ENCODE results near the gene EMID1.

Gene EMID1

DNA sequence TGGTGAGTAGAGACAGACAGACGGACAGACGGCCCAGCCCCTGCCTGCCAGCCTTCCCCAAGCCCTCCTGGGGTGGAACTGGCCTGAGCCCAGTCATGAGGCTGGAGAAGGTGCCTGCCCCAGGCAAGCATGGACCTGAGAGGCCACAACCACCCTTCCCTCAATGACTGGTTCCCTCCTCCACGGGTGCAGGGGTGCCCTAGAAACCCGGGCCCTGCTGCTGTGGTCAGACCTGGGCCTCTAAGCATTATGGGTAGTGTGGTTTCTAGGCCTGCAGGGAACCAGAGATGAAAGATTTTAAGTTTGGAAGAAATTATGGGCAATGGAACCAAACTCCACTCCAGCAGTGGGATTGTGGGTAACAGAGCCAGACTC, 48.6 kb downstream of the EMID1 start:
- TF ChIP-seq, protein P1, sequence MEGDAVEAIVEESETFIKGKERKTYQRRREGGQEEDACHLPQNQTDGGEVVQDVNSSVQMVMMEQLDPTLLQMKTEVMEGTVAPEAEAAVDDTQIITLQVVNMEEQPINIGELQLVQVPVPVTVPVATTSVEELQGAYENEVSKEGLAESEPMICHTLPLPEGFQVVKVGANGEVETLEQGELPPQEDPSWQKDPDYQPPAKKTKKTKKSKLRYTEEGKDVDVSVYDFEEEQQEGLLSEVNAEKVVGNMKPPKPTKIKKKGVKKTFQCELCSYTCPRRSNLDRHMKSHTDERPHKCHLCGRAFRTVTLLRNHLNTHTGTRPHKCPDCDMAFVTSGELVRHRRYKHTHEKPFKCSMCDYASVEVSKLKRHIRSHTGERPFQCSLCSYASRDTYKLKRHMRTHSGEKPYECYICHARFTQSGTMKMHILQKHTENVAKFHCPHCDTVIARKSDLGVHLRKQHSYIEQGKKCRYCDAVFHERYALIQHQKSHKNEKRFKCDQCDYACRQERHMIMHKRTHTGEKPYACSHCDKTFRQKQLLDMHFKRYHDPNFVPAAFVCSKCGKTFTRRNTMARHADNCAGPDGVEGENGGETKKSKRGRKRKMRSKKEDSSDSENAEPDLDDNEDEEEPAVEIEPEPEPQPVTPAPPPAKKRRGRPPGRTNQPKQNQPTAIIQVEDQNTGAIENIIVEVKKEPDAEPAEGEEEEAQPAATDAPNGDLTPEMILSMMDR (IDR thresholded peaks at IDR 0.05; ENCODE audit: extremely low read depth, insufficient read depth, missing control alignments): no peak
- DNase-seq (ENCODE audit: low spot score): no peak
- in situ Hi-C loops (cut with MboI; ENCODE audit: low pct_unique_long_range_greater_than_20kb, low sequenced_read_pairs, unreplicated experiment): no loop called here

DNA sequence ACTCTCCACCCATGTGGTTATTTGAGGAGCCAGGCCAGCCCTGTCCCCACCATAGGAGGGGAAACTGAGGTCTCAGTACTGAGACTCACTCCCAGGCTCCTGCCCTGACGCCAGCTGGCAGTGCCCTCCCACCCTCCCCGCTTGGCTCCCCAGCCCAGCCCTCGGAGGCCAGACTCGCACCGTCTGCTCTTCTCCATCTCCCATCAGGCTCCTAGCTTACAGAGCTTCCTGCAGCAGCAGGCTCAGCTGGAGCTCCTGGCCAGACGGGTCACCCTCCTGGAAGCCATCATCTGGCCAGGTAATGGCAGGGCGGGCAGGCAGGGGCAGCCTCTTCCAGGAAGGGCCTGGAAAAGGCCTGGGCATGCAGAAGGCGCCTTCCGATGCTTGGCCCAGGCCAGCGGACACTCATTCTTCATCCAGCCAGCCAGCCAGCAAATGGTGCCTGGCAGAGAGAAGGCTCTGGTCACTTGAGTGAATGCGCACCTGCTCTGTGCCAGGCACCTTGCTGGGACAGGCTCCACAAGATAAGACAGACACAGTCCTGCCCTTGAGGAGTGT, 49.4 kb downstream of the EMID1 start:
- TF ChIP-seq, protein P1 (IDR thresholded peaks at IDR 0.05; ENCODE audit: extremely low read depth, insufficient read depth, missing control alignments): no peak
- in situ Hi-C loops (cut with MboI; ENCODE audit: low pct_unique_long_range_greater_than_20kb, low sequenced_read_pairs, unreplicated experiment): no loop called here
- DNase-seq (ENCODE audit: low spot score): no peak

DNA sequence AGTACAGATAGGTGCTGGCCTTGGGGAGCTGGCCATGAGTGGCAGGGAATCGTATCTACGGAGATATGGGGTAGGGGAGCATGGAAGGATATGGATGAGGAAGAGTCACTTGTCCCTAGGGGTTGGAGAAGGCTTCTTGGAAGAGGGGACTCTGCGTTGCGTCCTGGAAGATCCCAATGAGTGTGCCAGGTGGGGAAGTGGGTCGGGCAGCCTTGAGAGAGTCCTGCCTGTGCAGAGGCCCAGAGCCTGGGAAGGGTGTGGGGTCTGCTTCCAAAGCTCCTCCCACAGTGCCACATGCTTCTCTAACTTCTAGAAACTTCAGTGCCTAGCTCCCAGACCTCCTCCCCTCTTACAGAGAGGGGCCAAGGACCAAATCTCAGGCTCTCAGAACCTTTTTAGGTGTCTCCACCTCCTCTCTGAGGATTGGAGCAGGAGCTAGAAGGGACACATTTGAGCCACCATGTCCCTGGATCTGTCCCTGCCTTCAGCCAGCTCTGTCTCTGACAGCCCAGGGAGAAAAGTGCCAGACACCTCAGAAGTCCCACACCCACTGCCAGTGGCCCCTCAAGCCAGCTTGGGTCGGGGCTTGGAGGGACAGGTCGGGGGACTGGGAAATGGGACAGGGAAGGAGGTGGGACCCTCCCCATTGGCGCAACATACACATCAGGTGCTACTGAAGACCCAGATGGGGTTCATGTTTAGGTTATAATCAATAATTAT, 51.1 kb downstream of the EMID1 start:
- DNase-seq (ENCODE audit: low spot score): no peak
- TF ChIP-seq, protein P1 (IDR thresholded peaks at IDR 0.05; ENCODE audit: extremely low read depth, insufficient read depth, missing control alignments): no peak
- in situ Hi-C loops (cut with MboI; ENCODE audit: low pct_unique_long_range_greater_than_20kb, low sequenced_read_pairs, unreplicated experiment): no loop called here

DNA sequence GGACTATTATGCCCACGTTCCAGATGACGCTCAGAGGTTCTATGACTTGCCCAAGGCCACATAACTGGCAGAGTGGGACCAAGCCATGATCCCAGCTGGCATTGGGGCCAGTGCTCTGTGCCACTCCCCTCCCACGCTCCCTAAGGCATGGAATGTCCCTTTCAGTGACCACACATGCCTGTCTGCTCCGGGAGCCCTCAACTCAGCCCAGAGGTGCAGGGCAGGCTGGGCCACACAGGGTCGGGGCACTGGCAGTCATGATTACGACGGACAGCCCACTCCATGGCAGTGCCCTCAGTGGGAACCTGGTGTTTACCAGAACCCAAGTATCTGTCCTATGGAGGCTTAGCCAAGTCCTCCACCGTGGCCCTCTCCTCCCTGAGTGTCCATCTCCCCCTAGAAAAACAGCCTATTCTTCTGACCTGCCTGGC, 52.1 kb downstream of the EMID1 start:
- in situ Hi-C loops (cut with MboI; ENCODE audit: low pct_unique_long_range_greater_than_20kb, low sequenced_read_pairs, unreplicated experiment): no loop called here
- TF ChIP-seq, protein P1 (IDR thresholded peaks at IDR 0.05; ENCODE audit: extremely low read depth, insufficient read depth, missing control alignments): no peak
- DNase-seq (ENCODE audit: low spot score): no peak

DNA sequence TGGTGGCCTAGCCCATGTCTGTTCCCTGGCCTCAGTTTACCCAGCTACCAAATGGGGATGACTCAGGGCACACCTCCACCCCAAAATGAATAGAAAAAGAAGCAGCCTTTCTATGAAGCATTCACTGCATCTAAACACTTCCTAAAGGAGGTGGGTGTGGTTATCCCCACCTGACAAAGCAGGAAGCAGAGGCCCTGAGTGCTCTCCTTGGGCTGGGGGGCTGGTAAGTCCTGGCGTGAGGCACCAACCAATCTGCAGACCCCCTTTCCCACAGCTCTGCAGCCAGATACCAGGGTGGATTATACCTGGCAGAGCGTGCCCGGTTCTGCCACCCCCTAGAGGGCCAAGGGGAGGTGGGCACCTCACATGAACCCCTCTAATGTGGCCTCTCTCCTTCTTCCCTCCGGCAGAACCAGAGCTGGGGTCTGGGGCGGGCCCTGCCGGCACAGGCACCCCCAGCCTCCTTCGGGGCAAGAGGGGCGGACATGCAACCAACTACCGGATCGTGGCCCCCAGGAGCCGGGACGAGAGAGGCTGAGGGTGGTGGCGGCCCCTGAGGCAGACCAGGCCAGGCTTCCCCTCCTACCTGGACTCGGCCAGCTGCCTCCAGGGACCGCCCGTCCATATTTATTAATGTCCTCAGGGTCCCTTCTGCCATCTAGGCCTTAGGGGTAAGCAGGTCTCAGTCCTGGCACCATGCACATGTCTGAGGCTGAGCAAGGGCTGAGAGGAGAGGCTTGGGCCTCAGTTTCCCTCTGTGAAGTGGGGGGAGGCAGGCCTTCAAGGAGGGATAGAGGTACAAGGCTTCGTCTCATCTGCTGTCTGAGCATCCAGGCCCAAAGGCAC, 52.9 kb downstream of the EMID1 start:
- in situ Hi-C loops (cut with MboI; ENCODE audit: low pct_unique_long_range_greater_than_20kb, low sequenced_read_pairs, unreplicated experiment): no loop called here
- DNase-seq (ENCODE audit: low spot score): no peak

DNA sequence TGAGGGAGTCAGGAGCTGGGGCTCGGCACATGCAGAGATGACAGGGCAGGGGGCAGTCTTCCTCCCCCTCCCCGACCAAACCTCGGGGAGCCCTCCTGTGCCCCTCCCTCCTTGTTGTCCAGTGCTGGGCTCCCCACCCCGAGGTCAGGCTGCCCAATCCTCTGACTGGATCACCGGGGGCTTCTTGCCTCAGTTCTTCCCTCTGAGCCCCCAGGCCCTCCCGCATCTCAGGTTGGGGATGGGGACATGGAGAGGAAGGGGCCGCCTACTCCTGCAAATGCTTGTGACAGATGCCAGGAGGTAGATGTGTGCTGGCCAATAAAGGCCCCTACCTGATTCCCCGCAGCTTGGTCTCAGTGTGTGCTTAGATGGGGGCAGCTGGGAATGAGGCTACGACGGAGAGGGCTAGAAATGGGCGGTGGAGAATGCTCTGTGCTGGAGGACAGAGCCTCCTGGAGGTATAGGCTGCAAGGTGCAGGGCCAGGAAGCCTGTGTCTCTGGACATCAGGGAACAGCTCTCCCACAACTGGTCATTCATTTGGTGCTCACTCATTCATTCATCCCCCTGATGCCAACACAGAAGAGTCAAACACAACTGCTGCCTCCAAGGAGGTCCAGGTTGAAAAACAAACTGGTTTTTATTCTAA, 53.7 kb downstream of the EMID1 start:
- in situ Hi-C loops (cut with MboI; ENCODE audit: low pct_unique_long_range_greater_than_20kb, low sequenced_read_pairs, unreplicated experiment): no loop called here
- TF ChIP-seq, protein P1 (IDR thresholded peaks at IDR 0.05; ENCODE audit: extremely low read depth, insufficient read depth, missing control alignments): no peak
- no peak for DNase-seq (ENCODE audit: low spot score)

More for the DNA sequence above, 52.9 kb downstream of the EMID1 start:
- TF ChIP-seq, protein P1 (IDR thresholded peaks at IDR 0.05; ENCODE audit: extremely low read depth, insufficient read depth, missing control alignments): no peak
